Esophagus (tissue), 2 donors: ENCODE results near the gene LRRC14B. TPM values are rescaled to one million over a fixed set of nuclear protein-coding genes. Genes with fewer than 3 reads are reported as not detected.
"Not testable (repeated sequence)": the region's sequence is repeated elsewhere in the genome, so short reads cannot be mapped to it uniquely, and the experiment has no call there.

Experiments used
- H3K27ac ChIP-seq, 2 donors: one replicate each; pipeline ENCODE4 v1.5.1; 2013; ENCODE audit warnings: low read depth in 2 of 2, mild to moderate bottlenecking in 2 of 2, inconsistent platforms in 1 of 2, low read length in 1 of 2, moderate library complexity in 1 of 2
- H3K27me3 ChIP-seq, 2 donors: one replicate each; pipeline ENCODE4 v1.6.1; 2013; ENCODE audit warnings: low read length in 2 of 2, control low read depth in 1 of 2, mild to moderate bottlenecking in 1 of 2; ENCODE audit not compliant: insufficient read depth in 2 of 2, control insufficient read depth in 1 of 2
- H3K36me3 ChIP-seq, 2 donors: one replicate each; pipeline ENCODE4 v1.6.1; 2013; ENCODE audit warnings: low read length in 1 of 2; ENCODE audit not compliant: control insufficient read depth in 2 of 2, insufficient read depth in 2 of 2
- H3K4me1 ChIP-seq, 2 donors: one replicate each; pipeline ENCODE4 v1.6.1; 2013; ENCODE audit warnings: low read length in 1 of 2; ENCODE audit not compliant: control insufficient read depth in 2 of 2, insufficient read depth in 2 of 2
- H3K4me3 ChIP-seq, 2 donors: one replicate each; pipeline ENCODE4 v1.5.1; 2013; ENCODE audit warnings: low read length in 2 of 2, mild to moderate bottlenecking in 2 of 2, low read depth in 1 of 2, moderate library complexity in 1 of 2
- H3K9me3 ChIP-seq, 2 donors: one replicate each; pipeline ENCODE4 v1.6.1; 2013; ENCODE audit warnings: mild to moderate bottlenecking in 2 of 2, low read depth in 1 of 2, low read length in 1 of 2, moderate library complexity in 1 of 2; ENCODE audit not compliant: control insufficient read depth in 2 of 2, insufficient read depth in 1 of 2
- WGBS, 2 donors: extraction: QIAGEN DNeasy Blood & Tissue Kit; methylation state at CpG; one replicate each; pipeline ENCODE4 v1.1.7; 2013; 5-methylcytosine and 5-hydroxymethylcytosine counted together
- polyA plus RNA-seq, 2 donors: library from polyadenylated mRNA; stranded (reverse); fragments of 200-250 nt; gene quantifications; one replicate each; pipeline ENCODE4 v1.2.3, GENCODE V29; 2013
- donor health status: healthy with polysubstance abuse.
- donor health status: Bipolar disorder and iron deficiency.

LRRC14B gene
- polyA plus RNA-seq, 2 donors = 0.02 TPM; not detected in 1

DNA sequence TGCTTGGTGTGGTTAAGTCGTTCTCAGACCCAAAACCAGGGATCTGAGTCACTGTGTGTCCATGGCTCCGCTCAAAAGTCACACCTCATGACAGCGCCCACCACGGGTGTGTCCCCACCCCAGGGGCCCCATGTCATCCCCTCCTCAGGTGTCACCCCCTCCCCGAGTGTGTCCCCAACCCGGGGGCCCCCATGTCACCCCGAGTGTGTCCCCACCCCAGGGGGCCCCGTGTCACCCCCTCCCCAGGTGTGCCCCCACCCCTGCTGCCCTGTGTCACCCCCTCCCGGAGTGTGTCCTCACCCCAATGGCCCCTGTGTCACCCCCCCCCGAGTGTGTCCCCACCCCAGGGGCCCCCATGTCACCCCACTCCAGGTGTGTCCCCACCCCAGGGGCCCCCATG, 5.1 kb downstream of the LRRC14B start:
- H3K27me3 ChIP-seq = no peaks in the 10 kb centered on the region
- peaks cover 4 to 5% of the 10 kb centered on the region in 2 donors for H3K4me1 ChIP-seq
- no peaks in the 10 kb centered on the region for H3K36me3 ChIP-seq
- no peaks in the 10 kb centered on the region for H3K9me3 ChIP-seq
- H3K4me3 ChIP-seq = no peak overlapping the region
- H3K27ac ChIP-seq = no peak overlapping the region
- WGBS, 2 donors = 73 to 83% methylated on average over 8 to 9 of the region's 10 CpGs

DNA sequence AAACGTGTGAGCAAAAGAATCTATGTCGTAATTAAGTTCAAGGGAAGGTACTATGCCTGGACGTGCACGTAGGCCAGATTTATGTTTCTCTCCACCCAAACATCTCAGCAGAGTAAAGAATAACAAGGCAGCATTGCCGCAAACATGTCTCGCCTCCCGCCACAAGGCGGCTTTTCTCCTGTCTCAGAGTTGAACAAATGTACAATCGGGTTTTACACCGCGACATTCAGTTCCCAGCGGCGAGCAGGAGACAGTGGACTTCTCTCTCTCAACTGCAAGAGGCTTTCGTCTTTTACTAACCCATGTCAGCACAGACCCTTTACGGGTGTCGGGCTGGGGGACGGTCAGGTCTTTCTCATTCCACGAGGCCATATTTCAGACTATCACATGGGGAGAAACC, 5.7 kb downstream of the LRRC14B start:
- 58 to 67% methylated on average over 18 of the region's 18 CpGs for WGBS, 2 donors
- not testable (repeated sequence) for H3K27me3 ChIP-seq, H3K4me1 ChIP-seq, H3K36me3 ChIP-seq, H3K9me3 ChIP-seq, H3K4me3 ChIP-seq, H3K27ac ChIP-seq

DNA sequence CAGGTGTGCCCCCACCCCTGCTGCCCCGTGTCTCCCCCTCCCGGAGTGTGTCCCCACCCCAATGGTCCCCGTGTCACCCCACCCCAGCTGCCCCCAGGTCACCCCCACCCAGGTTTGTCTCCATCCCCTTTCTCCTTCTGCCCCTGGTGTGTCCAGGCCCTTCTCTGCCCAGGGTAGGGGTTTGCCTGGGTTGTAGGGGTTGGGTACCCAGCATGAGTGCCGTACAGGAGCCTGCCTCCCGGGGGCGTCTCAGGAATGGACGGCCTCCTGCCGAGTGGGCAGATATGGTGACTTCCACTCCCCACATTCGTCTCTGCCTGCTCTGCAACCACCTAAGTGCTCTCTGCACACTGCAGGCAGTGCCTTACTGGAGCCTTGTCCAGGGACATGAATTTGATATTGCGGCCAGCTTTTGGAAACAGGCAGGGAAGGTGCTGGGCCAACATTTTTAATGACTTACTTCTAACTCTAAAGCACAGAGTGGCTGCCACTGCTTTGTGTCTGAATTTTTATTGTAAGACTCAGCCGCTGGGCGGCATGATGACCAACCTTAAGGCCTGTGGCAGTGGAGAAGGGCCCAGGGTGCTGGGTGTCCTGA, 6.7 kb downstream of the LRRC14B start:
- 83 to 84% methylated on average over 12 of the region's 12 CpGs for WGBS, 2 donors
- Histone ChIP-seq H3K36me3 (no peaks in the 10 kb centered on the region), H3K27ac (no peak overlapping the region), H3K9me3 (no peaks in the 10 kb centered on the region), H3K4me1 (no peaks in the 10 kb centered on the region), H3K27me3 (no peaks in the 10 kb centered on the region), H3K4me3 (no peak overlapping the region)

DNA sequence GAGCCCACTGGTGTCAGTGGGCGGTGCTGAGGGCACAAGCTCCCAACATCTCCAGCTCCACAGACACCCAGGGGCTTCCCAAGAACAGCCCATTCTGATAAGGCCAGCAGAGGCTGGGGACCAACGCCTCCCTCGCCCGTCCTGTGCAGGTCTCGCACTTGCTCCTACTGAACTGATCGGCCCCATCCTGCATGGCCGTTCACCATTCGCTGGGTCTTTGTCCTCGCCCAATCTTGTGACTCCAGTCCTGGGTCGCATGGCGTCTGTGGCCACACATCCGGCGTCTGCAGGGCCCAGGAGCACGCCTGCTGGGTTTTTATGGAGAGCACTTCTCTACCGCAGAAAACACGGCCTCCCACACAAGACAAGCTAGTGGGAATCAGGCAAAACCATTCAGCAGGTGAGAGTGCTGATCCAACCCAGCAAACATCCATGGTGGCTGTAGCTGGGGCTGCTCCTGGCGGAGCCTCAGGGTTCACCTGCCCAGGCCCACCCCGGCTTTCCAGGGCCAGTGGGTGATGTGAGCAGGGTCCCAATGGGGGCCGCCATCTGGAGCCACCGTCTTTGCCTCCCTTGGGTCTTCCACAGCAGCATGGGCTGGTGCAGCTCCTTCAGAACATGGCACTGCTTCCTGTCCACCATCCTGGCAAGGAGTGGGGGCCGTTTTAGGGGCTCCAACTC, 7.4 kb downstream of the LRRC14B start:
- Histone ChIP-seq H3K4me1 (no peaks in the 10 kb centered on the region), H3K9me3 (no peaks in the 10 kb centered on the region), H3K27me3 (no peaks in the 10 kb centered on the region), H3K27ac (no peak overlapping the region), H3K4me3 (no peak overlapping the region), H3K36me3 (peaks cover 0 to 5% of the 10 kb centered on the region in 2 donors)
- WGBS, 2 donors = 96 to 97% methylated on average over 21 of the region's 21 CpGs

DNA sequence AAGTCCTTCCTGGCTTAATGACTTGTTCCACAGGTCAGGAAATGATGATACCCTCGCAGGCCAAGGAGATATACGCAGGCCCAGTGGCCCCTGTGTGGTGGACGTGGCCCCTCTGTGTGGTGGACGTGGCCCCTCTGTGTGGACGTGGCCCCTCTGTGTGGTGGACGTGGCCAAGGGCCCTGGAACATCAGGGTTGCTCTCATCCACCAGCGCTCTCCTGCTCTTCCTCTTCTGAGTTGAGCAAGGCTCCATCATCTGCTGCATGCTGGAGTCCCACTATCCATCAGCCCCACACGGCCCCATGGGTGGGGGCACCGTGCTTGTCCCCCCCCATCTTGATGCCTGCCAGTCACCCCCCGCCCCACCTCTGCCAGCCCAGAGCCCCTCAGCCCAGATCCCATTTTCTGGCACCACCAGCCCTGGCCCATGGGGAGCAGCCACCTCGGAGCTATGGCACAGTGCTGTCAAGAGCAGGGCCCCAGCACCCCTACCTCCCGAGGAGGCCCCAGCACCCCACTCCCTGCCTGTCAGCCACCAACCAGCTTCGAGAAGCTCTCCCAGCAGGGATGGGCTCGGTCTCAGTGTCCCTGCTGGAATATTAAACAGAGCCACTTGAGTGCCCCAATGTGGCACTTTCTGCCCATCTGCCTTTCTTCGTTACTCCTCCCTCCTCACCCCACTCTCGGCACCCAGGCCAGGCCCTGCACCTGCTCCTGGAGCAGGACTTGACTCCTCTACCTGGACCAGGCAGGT, 8.1 kb downstream of the LRRC14B start:
- Histone ChIP-seq H3K27ac (no peak overlapping the region), H3K4me3 (no peak overlapping the region), H3K27me3 (no peaks in the 10 kb centered on the region), H3K4me1 (no peaks in the 10 kb centered on the region), H3K36me3 (peaks cover 0 to 11% of the 10 kb centered on the region in 2 donors), H3K9me3 (no peaks in the 10 kb centered on the region)
- 92 to 95% methylated on average over 16 of the region's 16 CpGs for WGBS, 2 donors

DNA sequence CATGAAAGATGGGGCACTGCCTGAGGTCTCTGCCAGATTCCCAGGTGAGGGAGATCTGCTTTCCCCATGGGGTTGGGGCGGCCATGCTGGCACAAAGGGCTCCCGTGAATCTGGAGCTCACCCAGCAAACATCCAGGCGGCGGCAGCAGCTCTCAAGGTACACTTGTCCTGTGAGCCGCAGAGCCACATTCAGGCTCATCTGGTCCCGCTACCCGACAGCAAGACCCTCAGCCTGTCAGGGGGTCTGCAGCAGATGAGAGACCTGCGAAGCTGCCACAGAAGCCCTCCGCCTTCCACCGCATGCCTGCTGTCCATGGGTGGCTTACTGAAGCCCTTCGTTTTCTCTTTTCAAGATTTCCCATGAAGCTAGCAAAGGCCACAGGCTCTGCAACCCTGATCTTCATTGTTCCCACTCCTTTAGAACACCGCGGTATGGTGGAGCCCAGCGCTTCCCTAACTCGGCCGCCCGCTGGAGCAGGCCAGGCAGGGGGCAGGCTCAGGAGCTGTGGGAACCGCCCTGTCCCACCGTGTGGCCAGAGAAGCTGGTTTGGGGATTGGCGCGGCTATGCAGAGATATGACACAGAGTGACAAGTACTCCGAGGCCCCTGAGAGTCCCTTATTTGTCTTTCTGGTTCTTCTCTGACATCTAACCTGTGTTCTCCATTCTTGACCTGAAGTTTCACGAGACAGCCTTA, 8.8 kb downstream of the LRRC14B start:
- no peak overlapping the region for H3K4me3 ChIP-seq
- no peak overlapping the region for H3K27ac ChIP-seq
- H3K4me1 ChIP-seq = no peaks in the 10 kb centered on the region
- no peaks in the 10 kb centered on the region for H3K27me3 ChIP-seq
- no peaks in the 10 kb centered on the region for H3K9me3 ChIP-seq
- WGBS, 2 donors = 88 to 92% methylated on average over 23 of the region's 23 CpGs
- peaks cover 0 to 13% of the 10 kb centered on the region in 2 donors for H3K36me3 ChIP-seq

DNA sequence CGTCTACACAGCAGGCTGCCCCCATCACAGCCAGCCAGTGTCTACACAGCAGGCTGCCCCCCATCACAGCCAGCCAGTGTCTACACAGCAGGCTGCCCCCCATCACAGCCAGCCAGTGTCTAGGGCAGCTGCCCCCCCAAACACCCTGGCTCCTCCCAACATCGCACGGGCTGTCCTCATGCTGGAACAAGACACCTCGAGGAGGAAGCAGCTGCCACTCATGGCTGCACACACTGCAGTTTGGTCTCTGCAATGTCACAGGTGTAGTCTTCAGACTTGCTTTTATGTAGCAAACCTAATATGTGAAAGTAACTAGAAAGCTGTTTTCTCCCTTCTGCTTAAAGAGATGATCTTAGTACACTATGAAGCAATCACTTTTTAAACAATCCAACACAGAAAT, 9.7 kb downstream of the LRRC14B start:
- H3K36me3 ChIP-seq = peaks cover 0 to 15% of the 10 kb centered on the region in 2 donors
- H3K4me3 ChIP-seq = no peak overlapping the region
- no peaks in the 10 kb centered on the region for H3K4me1 ChIP-seq
- H3K27me3 ChIP-seq = no peaks in the 10 kb centered on the region
- no peaks in the 10 kb centered on the region for H3K9me3 ChIP-seq
- no peak overlapping the region for H3K27ac ChIP-seq
- WGBS, 2 donors = 58% methylated on average over 3 to 4 of the region's 4 CpGs

DNA sequence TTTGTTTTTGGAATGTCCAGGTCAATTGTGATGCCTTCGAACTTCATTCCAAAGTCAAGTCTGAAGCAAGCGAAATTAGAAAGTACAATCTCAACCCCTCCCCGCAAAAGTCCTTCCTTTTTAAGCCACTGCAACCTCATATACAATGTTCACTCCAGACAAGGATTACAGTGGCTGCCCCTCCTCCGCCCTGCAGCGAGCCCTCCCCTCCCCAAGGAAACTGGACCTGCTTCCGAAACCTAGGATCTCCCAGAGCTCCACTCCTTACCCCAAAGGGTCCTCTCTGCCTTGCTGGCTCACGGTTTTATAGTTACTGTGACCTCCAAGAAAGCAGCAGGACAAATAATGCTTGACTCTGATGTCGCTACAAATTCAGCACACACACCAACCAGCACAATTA, 10.4 kb downstream of the LRRC14B start:
- Histone ChIP-seq H3K27ac (no peak overlapping the region), H3K4me3 (no peak overlapping the region), H3K9me3 (no peaks in the 10 kb centered on the region), H3K36me3 (peaks cover 0 to 18% of the 10 kb centered on the region in 2 donors), H3K4me1 (no peaks in the 10 kb centered on the region), H3K27me3 (no peaks in the 10 kb centered on the region)
- WGBS, 2 donors = 91 to 97% methylated on average over 8 of the region's 8 CpGs

DNA sequence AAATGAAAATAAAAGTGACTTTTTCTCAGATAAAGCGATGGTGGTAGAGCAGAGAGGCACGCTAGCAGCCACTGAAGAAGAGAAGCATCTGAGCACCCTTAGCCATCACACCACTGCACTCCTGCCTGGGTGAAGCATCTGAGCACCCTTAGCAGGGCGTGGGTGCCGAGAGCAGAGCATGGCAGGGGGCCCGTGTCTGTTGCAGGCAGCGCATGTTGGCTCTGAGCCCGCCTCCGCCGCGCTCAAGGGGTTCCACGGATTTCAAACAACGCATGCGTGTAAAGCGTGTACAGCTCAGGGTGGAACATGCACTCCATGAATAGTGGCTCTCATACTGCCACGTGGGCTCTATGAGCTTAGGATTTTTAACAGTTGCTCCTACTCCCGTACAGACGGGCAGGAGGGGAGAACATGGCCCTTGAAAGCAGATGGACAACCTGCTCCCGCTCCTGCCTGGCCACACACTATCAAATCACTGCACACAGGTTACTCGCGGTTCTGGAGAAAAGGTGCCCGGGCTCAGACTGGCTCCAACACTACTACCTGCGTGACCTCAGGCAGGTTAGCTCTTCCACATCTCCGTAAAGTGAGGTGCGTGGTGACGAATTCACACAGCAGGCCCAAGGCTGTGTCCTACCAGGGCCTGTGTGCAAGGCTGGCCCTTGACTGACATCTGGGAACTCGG, 12.1 kb downstream of the LRRC14B start:
- 91 to 93% methylated on average over 26 of the region's 26 CpGs for WGBS, 2 donors
- Histone ChIP-seq H3K36me3 (peaks cover 0 to 20% of the 10 kb centered on the region in 2 donors), H3K27me3 (no peaks in the 10 kb centered on the region), H3K9me3 (no peaks in the 10 kb centered on the region), H3K27ac (no peak overlapping the region), H3K4me3 (no peak overlapping the region), H3K4me1 (no peaks in the 10 kb centered on the region)
